IPS-20b (cell line): ENCODE measurements around the gene AVPI1.

ENCODE experiments used
- H3K27ac ChIP-seq: one replicate; pipeline ENCODE4 v1.5.1; 2013; ENCODE audit warnings: low read length
- H3K27me3 ChIP-seq: 2 replicates; pipeline ENCODE4 v1.6.1; 2013; ENCODE audit warnings: mild to moderate bottlenecking, low read length, inconsistent platforms; ENCODE audit not compliant: insufficient read depth
- H3K36me3 ChIP-seq: 2 replicates; pipeline ENCODE4 v1.6.1; 2013; ENCODE audit warnings: low read depth, mild to moderate bottlenecking, inconsistent platforms, low read length, moderate library complexity; ENCODE audit not compliant: insufficient read depth
- H3K4me1 ChIP-seq: 2 replicates; pipeline ENCODE4 v1.6.1; 2013; ENCODE audit warnings: mild to moderate bottlenecking, control low read depth, inconsistent platforms, low read length, moderate library complexity; ENCODE audit not compliant: insufficient read depth
- H3K4me3 ChIP-seq: 2 replicates; pipeline ENCODE4 v1.5.1; 2013; ENCODE audit warnings: mild to moderate bottlenecking, low read length, inconsistent platforms
- H3K9ac ChIP-seq: 2 replicates; pipeline ENCODE4 v1.6.1; 2013; ENCODE audit warnings: low read depth, mild to moderate bottlenecking, inconsistent platforms, low read length, moderate library complexity
- H3K9me3 ChIP-seq: 2 replicates; pipeline ENCODE4 v1.6.1; 2013; ENCODE audit warnings: mild to moderate bottlenecking, low read depth, low read length, inconsistent platforms; ENCODE audit not compliant: insufficient read depth

The AVPI1 gene, protein sequence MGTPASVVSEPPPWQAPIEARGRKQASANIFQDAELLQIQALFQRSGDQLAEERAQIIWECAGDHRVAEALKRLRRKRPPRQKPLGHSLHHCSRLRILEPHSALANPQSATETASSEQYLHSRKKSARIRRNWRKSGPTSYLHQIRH

DNA sequence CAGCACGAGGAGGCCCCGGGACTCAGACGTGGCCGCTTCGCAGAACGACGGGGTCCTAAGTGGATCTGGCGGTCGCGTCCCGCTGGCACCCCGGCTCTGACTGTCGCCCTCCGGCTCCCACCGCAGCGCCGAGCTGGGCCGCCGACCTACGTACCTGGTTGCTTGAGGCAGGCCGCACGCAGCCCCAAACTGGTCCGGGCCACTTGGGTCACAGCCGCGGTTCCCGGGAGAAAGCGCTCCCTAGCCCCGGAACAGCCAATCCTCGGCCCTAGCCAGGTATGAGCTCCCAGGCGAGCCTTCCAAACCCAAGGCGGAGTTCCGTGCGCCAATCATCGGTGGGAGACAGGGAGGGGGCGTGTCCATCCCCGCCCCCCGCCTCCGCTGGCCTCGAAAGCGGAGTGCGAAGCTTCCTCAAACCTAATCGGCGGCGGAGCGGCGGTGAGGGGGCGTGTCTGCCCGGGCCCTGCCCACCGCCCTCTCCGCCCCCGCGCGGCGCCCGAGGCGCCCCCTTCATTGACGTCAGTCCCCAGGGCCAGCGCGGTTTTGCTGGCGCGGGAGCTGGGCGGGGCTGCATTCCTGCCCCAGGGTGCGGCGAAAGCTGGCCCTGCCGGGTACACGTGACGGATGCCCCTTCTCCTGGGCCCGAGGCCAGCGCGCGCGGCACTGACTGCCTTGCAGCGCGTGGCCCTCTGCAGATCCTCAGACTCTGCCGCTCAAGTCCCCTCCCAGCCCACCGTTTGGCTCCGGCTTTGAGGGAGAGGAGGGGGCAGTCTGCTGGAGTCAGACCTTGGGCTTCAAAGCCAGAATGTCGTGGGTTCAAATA lies at the start of gene AVPI1:
TSS of gene AVPI1 (minus strand) at position 280 of the 823 bp plus-strand sequence. CDS start 7,336 bp downstream, outside the sequence.
- no peaks in the 10 kb centered on the region for H3K9me3 ChIP-seq
- H3K9ac ChIP-seq: peak within 1 kb of the TSS; percentile 87
- no peaks in the 10 kb centered on the region for H3K36me3 ChIP-seq
- H3K27ac ChIP-seq: peak within 1 kb of the TSS; percentile 86
- peaks cover 19% of the 10 kb centered on the region for H3K27me3 ChIP-seq
- H3K4me1 ChIP-seq: peaks cover 5% of the 10 kb centered on the region; the same call in 1 of the 2 replicates
- H3K4me3 ChIP-seq: peak within 1 kb of the TSS; percentile 88

DNA sequence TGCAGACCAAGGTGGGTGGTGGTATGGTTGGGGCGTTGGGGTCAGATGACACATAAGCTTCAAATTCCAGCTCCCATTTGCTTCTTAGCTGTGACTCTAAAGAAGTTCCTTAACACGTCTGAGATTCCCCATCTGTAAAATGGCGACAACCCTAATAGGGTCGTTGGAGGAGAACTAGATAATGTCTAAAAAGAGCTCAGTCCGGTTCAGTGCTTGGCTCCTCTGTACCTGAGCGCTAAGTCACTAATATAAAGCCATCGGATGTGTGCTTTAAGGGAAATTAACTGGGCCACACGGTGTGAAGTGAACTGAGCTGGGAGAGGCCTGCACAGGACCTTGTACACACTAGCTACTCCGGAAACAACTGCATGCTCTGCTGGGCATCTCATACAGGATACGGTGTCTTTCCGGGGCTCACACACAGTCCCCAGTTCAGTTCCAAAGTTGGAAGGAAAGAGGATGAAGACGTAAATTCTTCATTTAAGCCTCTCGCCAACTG lies 49.4 kb upstream of the AVPI1 start:
- no peak overlapping the region for H3K27ac ChIP-seq
- H3K4me3 ChIP-seq: 0 out of 2 replicates have a peak overlapping the region, but pooled peaks have one; percentile 90
- H3K9ac ChIP-seq: no peak overlapping the region
- H3K27me3 ChIP-seq: peaks cover 29% of the 10 kb centered on the region
- peaks cover 9% of the 10 kb centered on the region; the same call in 1 of the 2 replicates for H3K9me3 ChIP-seq
- no peaks in the 10 kb centered on the region for H3K4me1 ChIP-seq
- peaks cover 26% of the 10 kb centered on the region for H3K36me3 ChIP-seq

DNA sequence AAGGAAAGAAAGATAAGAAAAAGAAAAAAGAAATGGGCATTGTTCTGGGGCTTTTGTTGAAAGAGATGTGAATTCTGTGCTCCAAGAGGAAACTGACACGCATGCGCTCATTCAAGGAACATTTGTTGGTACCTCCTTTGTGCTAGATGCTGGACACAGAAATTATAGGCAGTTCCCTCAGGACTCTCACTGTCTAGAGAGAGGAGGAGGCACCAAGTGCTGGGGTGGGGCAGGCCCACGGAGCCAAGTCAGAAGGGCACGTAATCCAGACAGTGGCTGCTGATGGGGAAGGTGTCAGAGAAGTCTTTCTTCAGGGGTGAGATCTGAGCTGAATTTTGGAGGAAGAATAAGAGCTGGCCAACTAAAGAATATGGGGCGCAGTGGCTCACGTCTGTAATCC lies 47.0 kb upstream of the AVPI1 start:
- Histone ChIP-seq H3K9me3 (peaks cover 9% of the 10 kb centered on the region; the same call in 1 of the 2 replicates), H3K9ac (no peak overlapping the region), H3K4me3 (no peak overlapping the region), H3K27me3 (peaks cover 29% of the 10 kb centered on the region), H3K4me1 (no peaks in the 10 kb centered on the region), H3K36me3 (peaks cover 4% of the 10 kb centered on the region; the same call in 1 of the 2 replicates), H3K27ac (no peak overlapping the region)

DNA sequence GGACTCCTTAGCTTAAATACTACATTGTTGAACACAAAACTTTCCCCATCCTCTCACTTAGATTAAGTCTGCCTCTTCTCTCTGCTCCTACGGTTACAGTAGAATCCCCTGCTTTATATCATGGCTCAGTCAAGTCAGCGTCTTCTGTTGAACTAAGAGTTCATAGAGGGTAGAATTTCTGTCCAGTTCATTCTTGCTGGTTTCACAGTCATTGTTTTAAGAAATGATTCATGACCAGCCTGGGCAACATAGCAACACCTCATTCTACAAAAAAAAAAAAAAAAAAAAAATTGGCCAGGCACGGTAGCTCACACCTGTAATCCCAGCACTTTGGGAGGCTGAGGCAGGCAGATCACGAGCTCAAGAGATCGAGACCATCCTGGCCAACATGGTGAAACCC lies 46.2 kb upstream of the AVPI1 start:
- Histone ChIP-seq H3K27ac (no peak overlapping the region), H3K27me3 (peaks cover 29% of the 10 kb centered on the region), H3K9me3 (peaks cover 9% of the 10 kb centered on the region; the same call in 1 of the 2 replicates), H3K4me1 (no peaks in the 10 kb centered on the region), H3K36me3 (no peaks in the 10 kb centered on the region), H3K9ac (no peak overlapping the region), H3K4me3 (no peak overlapping the region)

DNA sequence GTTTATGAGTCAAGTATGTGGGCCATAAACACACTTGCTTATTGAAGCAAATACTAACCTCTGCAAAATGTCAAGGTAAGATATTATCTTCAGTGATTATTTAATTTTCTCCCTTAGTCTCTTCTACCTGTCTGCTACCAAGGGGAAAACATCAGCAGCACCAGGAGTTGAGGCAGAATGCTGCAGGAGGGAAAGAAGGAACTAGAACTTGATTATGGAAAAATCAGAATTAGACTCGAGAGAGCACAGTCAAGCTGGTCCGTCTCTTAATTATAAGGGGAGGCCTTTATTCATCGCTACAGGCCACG lies 45.0 kb upstream of the AVPI1 start:
- H3K9ac ChIP-seq: no peak overlapping the region
- no peaks in the 10 kb centered on the region for H3K4me1 ChIP-seq
- H3K9me3 ChIP-seq: peaks cover 9% of the 10 kb centered on the region; the same call in 1 of the 2 replicates
- peaks cover 29% of the 10 kb centered on the region for H3K27me3 ChIP-seq
- no peaks in the 10 kb centered on the region for H3K36me3 ChIP-seq
- no peak overlapping the region for H3K4me3 ChIP-seq
- H3K27ac ChIP-seq: no peak overlapping the region

DNA sequence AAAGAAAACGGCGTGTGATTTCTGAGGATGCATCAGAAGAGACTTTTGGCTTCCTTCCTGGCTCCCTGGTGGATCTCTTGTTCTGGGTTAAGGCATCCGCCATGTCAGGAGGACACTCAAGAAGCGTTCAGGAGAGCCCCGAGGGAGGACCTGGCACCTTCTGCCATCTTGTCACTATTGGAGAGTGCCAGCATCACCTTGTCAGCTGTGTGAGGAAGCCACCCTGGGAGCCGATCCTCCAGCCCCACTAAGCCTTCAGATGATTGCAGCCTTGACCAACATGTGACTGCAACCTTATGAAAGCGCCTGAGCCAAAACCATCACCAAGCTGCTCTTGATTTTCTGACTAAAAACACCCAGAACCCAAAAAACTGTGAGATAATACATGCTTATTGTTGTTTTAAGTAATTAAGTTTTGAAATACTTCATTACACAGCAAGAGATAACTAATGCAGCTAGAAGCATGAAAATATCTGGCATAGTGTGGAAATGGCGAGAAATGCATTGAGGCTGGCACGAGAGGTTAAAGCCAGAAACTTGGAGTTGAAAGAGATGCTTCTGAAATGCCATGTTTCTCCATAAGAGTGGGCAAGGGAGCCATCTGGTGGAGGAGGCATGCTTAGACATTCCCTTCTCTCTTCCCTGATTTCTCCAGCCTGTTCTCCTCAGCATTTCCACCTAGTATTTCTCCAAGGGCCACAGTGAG lies 44.5 kb upstream of the AVPI1 start:
- H3K4me1 ChIP-seq: no peaks in the 10 kb centered on the region
- H3K9ac ChIP-seq: no peak overlapping the region
- no peak overlapping the region for H3K4me3 ChIP-seq
- H3K27ac ChIP-seq: no peak overlapping the region
- no peaks in the 10 kb centered on the region for H3K36me3 ChIP-seq
- H3K9me3 ChIP-seq: peaks cover 7% of the 10 kb centered on the region; the same call in 1 of the 2 replicates
- peaks cover 26% of the 10 kb centered on the region for H3K27me3 ChIP-seq

DNA sequence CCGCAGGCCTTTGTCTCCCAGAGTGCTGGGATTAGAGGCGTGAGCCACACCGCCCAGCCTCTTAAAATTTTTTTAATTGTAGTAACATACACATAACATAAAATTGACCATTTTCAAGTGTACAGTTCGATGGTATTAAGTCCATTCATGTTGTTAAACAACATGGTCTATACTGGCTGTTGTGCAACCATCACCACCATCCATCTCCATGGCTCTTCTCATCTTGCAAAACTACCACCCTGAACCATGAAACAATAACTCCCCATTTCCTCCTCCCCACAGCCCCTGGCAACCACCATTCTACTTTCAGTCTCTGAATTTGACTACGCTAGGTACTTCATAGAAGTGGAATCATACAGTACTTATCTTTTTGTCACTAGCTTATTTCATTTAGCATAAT lies 42.0 kb upstream of the AVPI1 start:
- H3K9me3 ChIP-seq: no peaks in the 10 kb centered on the region
- H3K4me3 ChIP-seq: no peak overlapping the region
- peaks cover 2% of the 10 kb centered on the region for H3K27me3 ChIP-seq
- H3K4me1 ChIP-seq: no peaks in the 10 kb centered on the region
- H3K27ac ChIP-seq: no peak overlapping the region
- no peaks in the 10 kb centered on the region for H3K36me3 ChIP-seq
- H3K9ac ChIP-seq: no peak overlapping the region

DNA sequence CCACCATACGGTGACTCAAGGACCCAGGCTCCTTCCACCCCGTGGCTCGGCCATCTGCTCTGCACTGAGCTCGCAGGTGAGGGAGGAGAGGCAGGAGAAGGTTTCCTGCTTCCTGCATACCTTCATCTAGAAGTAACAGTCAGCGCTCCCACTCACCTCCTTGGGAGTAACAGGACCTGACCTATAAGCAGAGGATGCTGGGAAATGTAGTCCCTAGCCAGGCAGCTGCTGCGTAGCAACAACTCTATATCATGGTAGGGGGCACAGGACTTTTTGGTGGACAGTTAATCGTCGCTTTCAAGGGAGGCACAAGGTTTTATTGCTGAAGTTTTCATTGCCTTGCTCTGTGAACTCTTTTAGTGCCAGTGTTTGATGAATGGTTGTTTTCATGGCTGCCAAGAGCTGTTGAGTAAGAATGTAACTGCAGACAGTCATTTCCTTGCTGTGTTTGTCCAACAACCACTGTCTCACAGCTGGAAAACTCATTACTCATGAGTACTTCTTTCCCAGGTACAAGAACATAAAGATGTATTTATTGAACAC lies 39.7 kb upstream of the AVPI1 start:
- H3K4me3 ChIP-seq: peak overlapping the region; percentile 18; the same call in 1 of the 2 replicates
- no peak overlapping the region for H3K9ac ChIP-seq
- no peaks in the 10 kb centered on the region for H3K27me3 ChIP-seq
- H3K9me3 ChIP-seq: no peaks in the 10 kb centered on the region
- H3K27ac ChIP-seq: no peak overlapping the region
- H3K36me3 ChIP-seq: no peaks in the 10 kb centered on the region
- H3K4me1 ChIP-seq: no peaks in the 10 kb centered on the region

DNA sequence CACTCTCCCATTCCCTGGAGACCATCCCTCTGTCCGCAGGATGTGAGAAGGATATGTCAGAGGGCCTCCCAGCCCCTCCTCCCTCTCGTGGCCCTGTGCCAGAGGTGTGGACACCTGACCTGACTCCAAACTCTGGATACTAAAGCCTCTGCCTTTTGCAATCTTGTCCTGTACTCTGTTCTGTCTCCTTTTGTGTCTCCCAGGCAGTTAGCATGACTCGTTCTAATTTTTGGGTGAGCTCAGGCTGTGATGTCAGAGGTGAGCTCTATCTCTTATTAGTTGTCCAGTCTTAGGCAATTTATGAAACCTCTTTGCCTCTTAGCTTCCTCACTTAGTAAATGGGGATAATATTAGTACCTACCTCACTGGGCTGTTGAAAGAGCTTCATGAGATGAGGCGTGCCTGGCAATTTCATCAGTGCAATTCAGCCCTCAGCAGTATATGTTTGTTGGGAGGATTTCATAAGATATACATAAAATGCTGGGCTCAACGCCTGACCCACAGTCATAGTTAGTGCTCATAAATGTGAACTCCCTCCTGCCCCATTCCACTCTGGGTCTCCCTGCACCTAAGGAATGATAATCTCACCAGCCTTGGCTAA lies 37.4 kb upstream of the AVPI1 start:
- H3K4me1 ChIP-seq: peaks cover 3% of the 10 kb centered on the region; the same call in 1 of the 2 replicates
- no peak overlapping the region for H3K9ac ChIP-seq
- H3K27me3 ChIP-seq: no peaks in the 10 kb centered on the region
- no peak overlapping the region for H3K4me3 ChIP-seq
- no peak overlapping the region for H3K27ac ChIP-seq
- no peaks in the 10 kb centered on the region for H3K36me3 ChIP-seq
- no peaks in the 10 kb centered on the region for H3K9me3 ChIP-seq

DNA sequence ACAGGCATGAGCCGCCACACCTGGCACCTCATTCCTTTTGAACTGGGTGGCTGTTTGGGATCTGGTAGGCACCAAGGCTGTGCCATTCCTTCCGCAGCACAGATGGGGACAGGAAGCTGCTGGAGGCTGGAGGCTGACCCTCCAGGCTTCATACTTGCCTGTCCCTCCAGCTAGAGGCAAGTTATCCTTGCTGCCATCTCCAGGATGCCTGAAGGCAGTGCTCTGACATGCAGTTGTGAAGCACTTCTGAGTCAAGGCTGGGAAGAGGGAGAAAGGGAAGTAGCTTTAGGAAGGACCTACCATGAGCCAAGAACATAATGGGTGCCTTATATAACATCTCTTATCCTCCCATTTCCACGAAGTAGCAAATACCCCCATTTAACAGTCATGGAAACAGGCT lies 36.0 kb upstream of the AVPI1 start:
- no peaks in the 10 kb centered on the region for H3K9me3 ChIP-seq
- H3K36me3 ChIP-seq: peaks cover 5% of the 10 kb centered on the region
- H3K9ac ChIP-seq: no peak overlapping the region
- no peaks in the 10 kb centered on the region for H3K27me3 ChIP-seq
- no peak overlapping the region for H3K4me3 ChIP-seq
- peaks cover 18% of the 10 kb centered on the region for H3K4me1 ChIP-seq
- H3K27ac ChIP-seq: no peak overlapping the region
